Activated CD8-positive, alpha-beta T cell treated with anti-CD3 and anti-CD28 coated beads, Interleukin-2, amount 10 ng/mL, durations not matched to agents 7 days and 5 days (primary cell): Measurements from ENCODE around the gene RPF1. TPM values are rescaled to one million over a fixed set of nuclear protein-coding genes. Genes with fewer than 3 reads are reported as not detected.
"Not testable (repeated sequence)": the region's sequence is repeated elsewhere in the genome, so short reads cannot be mapped to it uniquely, and the experiment has no call there.

Experiments used
- ATAC-seq: fragments of 150-1000 bp; cut with Tn5 transposase; one replicate; pipeline ENCODE4 v1.10.0; 2021; ENCODE audit warnings: moderate library complexity
- CTCF ChIA-PET: fragments of 350-600 bp; sonication (Branson Sonifier 250); formaldehyde crosslinking; loops from one replicate; lab custom pipeline; 2021; ENCODE audit warnings: antibody characterized with exemption; lab: Charles Lee
- POLR2A ChIA-PET: fragments of 350-600 bp; sonication (Branson Sonifier 250); formaldehyde crosslinking; loops from one replicate; lab custom pipeline; 2021; ENCODE audit warnings: antibody characterized with exemption; lab: Charles Lee
- DNase-seq: peaks from one replicate; pipeline ENCODE4 v3.0.0-alpha.2; 2020
- H3K27ac Mint-ChIP-seq: one replicate; pipeline ENCODE4 v1.8.0; 2021; ENCODE audit warnings: mild to moderate bottlenecking, mixed read lengths
- H3K27me3 Mint-ChIP-seq: one replicate; pipeline ENCODE4 v1.8.0; 2021; ENCODE audit warnings: low read depth, mixed read lengths
- H3K36me3 Mint-ChIP-seq: one replicate; pipeline ENCODE4 v1.8.0; 2021; ENCODE audit warnings: low read depth, mixed read lengths
- H3K4me1 Mint-ChIP-seq: one replicate; pipeline ENCODE4 v1.8.0; 2021; ENCODE audit warnings: low read depth, mixed read lengths
- H3K4me3 Mint-ChIP-seq: one replicate; pipeline ENCODE4 v1.8.0; 2021; ENCODE audit warnings: mild to moderate bottlenecking, mixed read lengths
- H3K9me3 Mint-ChIP-seq: one replicate; pipeline ENCODE4 v1.8.0; 2022; ENCODE audit warnings: mixed read lengths; ENCODE audit not compliant: insufficient read depth
- total RNA-seq, 2 experiments: library from RNA; stranded (reverse); gene quantifications; one replicate each; pipeline ENCODE4 v1.2.3, GENCODE V29; 2021

The RPF1 gene
- total RNA-seq, 2 experiments from 2014 or later = 41.6 to 44.1 TPM

- no peak overlapping the region for H3K4me3 Mint-ChIP-seq
- ATAC-seq = no peak
- H3K27ac Mint-ChIP-seq = no peak overlapping the region
- ChIA-PET CTCF (interaction anchor here (1.0 kb wide), 1 partner anchor 127 kb away, joined by 3 read pairs; no protein-coding TSS in a partner anchor), POLR2A (interaction anchor here (1.9 kb wide), 1 partner anchor 12 kb away, joined by 10 read pairs; the partner anchor contains the start of genes GNG5 and SPATA1)
- no peaks in the 10 kb centered on the region for H3K9me3 Mint-ChIP-seq
- DNase-seq = no peak
- H3K27me3 Mint-ChIP-seq = no peaks in the 10 kb centered on the region
- H3K36me3 Mint-ChIP-seq = peaks cover 62% of the 10 kb centered on the region
- peaks cover 16% of the 10 kb centered on the region for H3K4me1 Mint-ChIP-seq
Observed at GRCh38 chr1:84493747-84494146, 14.7 kb downstream of the RPF1 start.

GRCh38 chr1:84496498-84496897, 17.4 kb downstream of the RPF1 start:
- no peak overlapping the region for H3K27ac Mint-ChIP-seq
- H3K36me3 Mint-ChIP-seq = peaks cover 59% of the 10 kb centered on the region
- CTCF ChIA-PET = interaction anchor here (1.0 to 1.4 kb wide), 2 partner anchors 16 to 125 kb away, joined by 3 read pairs; no protein-coding TSS in a partner anchor
- no peak for DNase-seq
- POLR2A ChIA-PET = interaction anchor here (1.7 kb wide), 1 partner anchor 10 kb away, joined by 4 read pairs; the partner anchor contains the start of genes GNG5 and SPATA1
- H3K4me1 Mint-ChIP-seq = peaks cover 26% of the 10 kb centered on the region
- ATAC-seq = no peak
- H3K9me3 Mint-ChIP-seq = no peaks in the 10 kb centered on the region
- no peak overlapping the region for H3K4me3 Mint-ChIP-seq
- no peaks in the 10 kb centered on the region for H3K27me3 Mint-ChIP-seq

- H3K4me1 Mint-ChIP-seq = peaks cover 31% of the 10 kb centered on the region
- peaks cover 52% of the 10 kb centered on the region for H3K36me3 Mint-ChIP-seq
- ChIA-PET POLR2A (interaction anchor here (1.5 kb wide), 1 partner anchor 9 kb away, joined by 4 read pairs; the partner anchor contains the start of genes GNG5 and SPATA1), CTCF (interaction anchor here (1.4 kb wide), 1 partner anchor 17 kb away, joined by 3 read pairs; no protein-coding TSS in a partner anchor)
- peak; percentile 52 for ATAC-seq
- H3K27ac Mint-ChIP-seq = no peak overlapping the region
- H3K27me3 Mint-ChIP-seq = no peaks in the 10 kb centered on the region
- DNase-seq = no peak
- no peaks in the 10 kb centered on the region for H3K9me3 Mint-ChIP-seq
- H3K4me3 Mint-ChIP-seq = no peak overlapping the region
Observed at GRCh38 chr1:84497631-84498275, 18.7 kb downstream of the RPF1 start.

- H3K4me3 Mint-ChIP-seq = no peak overlapping the region
- ChIA-PET CTCF (interaction anchor here (0.9 to 4.4 kb wide), 4 partner anchors 61 to 251 kb away, joined by 3 to 27 read pairs (median 3); no protein-coding TSS in a partner anchor), POLR2A (interaction anchor here (4.3 kb wide), 1 partner anchor 70 kb away, joined by 88 read pairs; the partner anchor contains the start of gene CTBS)
Observed at GRCh38 chr1:84502927-84503326, 23.9 kb downstream of the RPF1 start.

GRCh38 chr1:84504580-84505492, 25.8 kb downstream of the RPF1 start:
- ChIA-PET CTCF (interaction anchor here (1.7 to 4.4 kb wide), 4 partner anchors 25 to 361 kb away, joined by 5 to 27 read pairs (median 8); partner anchors contain the start of genes CTBS and PRKACB), POLR2A (interaction anchor here (0.7 to 4.3 kb wide), 7 partner anchors 25 to 772 kb away, joined by 3 to 88 read pairs (median 9); partner anchors contain the start of genes BCL10, CTBS, PRKACB and RPF1)
- H3K27me3 Mint-ChIP-seq = no peaks in the 10 kb centered on the region
- ATAC-seq (no peak), DNase-seq (no peak)
- H3K4me1 Mint-ChIP-seq = peaks cover 42% of the 10 kb centered on the region
- H3K9me3 Mint-ChIP-seq = peaks cover 9% of the 10 kb centered on the region
- peak overlapping the region; percentile 100 for H3K4me3 Mint-ChIP-seq
- H3K36me3 Mint-ChIP-seq = peaks cover 50% of the 10 kb centered on the region
- H3K27ac Mint-ChIP-seq = peak overlapping the region; percentile 99

More at GRCh38 chr1:84502927-84503326, 23.9 kb downstream of the RPF1 start:
- peaks cover 50% of the 10 kb centered on the region for H3K4me1 Mint-ChIP-seq
- ATAC-seq (no peak), DNase-seq (no peak)
- no peak overlapping the region for H3K27ac Mint-ChIP-seq
- no peaks in the 10 kb centered on the region for H3K27me3 Mint-ChIP-seq
- no peaks in the 10 kb centered on the region for H3K9me3 Mint-ChIP-seq
- peaks cover 47% of the 10 kb centered on the region for H3K36me3 Mint-ChIP-seq

GRCh38 chr1:84505493-84506001, 26.5 kb downstream of the RPF1 start:
- Mint-ChIP-seq H3K4me1 (peaks cover 40% of the 10 kb centered on the region), H3K36me3 (peaks cover 46% of the 10 kb centered on the region), H3K27me3 (no peaks in the 10 kb centered on the region), H3K9me3 (peaks cover 9% of the 10 kb centered on the region), H3K27ac (peak overlapping the region; percentile 99), H3K4me3 (peak overlapping the region; percentile 100)
- CTCF ChIA-PET = interaction anchor here (0.8 to 4.4 kb wide), 10 partner anchors 24 to 364 kb away, joined by 3 to 27 read pairs (median 6); partner anchors contain the start of genes CTBS and PRKACB
- ATAC-seq (peak; percentile 48), DNase-seq (no peak)
- POLR2A ChIA-PET = interaction anchor here (0.8 to 4.3 kb wide), 19 partner anchors 8 to 771 kb away, joined by 3 to 88 read pairs (median 5); partner anchors contain the start of genes BCL10, CTBS, PRKACB and RPF1

GRCh38 chr1:84506002-84506728, 27.1 kb downstream of the RPF1 start, which contains the start of the genes GNG5 and SPATA1:
Gene GNG5 (minus strand): TSS chr1:84506581. CDS start chr1:84506091, 490 bp downstream.
Gene SPATA1 (plus strand): TSS chr1:84506386. CDS start chr1:84516360, 9,974 bp downstream.
- Mint-ChIP-seq H3K36me3 (peaks cover 44% of the 10 kb centered on the region), H3K4me3 (peak within 1 kb of the TSS; percentile 100), H3K4me1 (peaks cover 35% of the 10 kb centered on the region), H3K27ac (peak within 1 kb of the TSS; percentile 99), H3K27me3 (no peaks in the 10 kb centered on the region), H3K9me3 (peaks cover 9% of the 10 kb centered on the region)
- ATAC-seq (peak; percentile 94), DNase-seq (peak; percentile 99)
- POLR2A ChIA-PET = interaction anchor here (0.7 to 4.3 kb wide), 21 partner anchors 8 to 770 kb away, joined by 3 to 88 read pairs (median 5); partner anchors contain the start of genes BCL10, CTBS, PRKACB and RPF1
- CTCF ChIA-PET = interaction anchor here (0.8 to 4.4 kb wide), 11 partner anchors 24 to 365 kb away, joined by 3 to 27 read pairs (median 6); partner anchors contain the start of genes CTBS and PRKACB

- no peaks in the 10 kb centered on the region for H3K27me3 Mint-ChIP-seq
- ChIA-PET POLR2A (interaction anchor here (0.7 to 4.3 kb wide), 20 partner anchors 9 to 770 kb away, joined by 3 to 88 read pairs (median 5); partner anchors contain the start of genes BCL10, CTBS, PRKACB and RPF1), CTCF (interaction anchor here (0.9 to 4.4 kb wide), 10 partner anchors 25 to 366 kb away, joined by 3 to 27 read pairs (median 6); partner anchors contain the start of genes CTBS and PRKACB)
- peaks cover 29% of the 10 kb centered on the region for H3K4me1 Mint-ChIP-seq
- H3K36me3 Mint-ChIP-seq = peaks cover 37% of the 10 kb centered on the region
- H3K27ac Mint-ChIP-seq = peak overlapping the region; percentile 99
- H3K9me3 Mint-ChIP-seq = peaks cover 9% of the 10 kb centered on the region
- H3K4me3 Mint-ChIP-seq = peak overlapping the region; percentile 100
- ATAC-seq = no peak
- DNase-seq = no peak
Observed at GRCh38 chr1:84506729-84507453, 27.8 kb downstream of the RPF1 start.

- H3K27ac Mint-ChIP-seq, DNase-seq, CTCF ChIA-PET, H3K27me3 Mint-ChIP-seq, POLR2A ChIA-PET, ATAC-seq, H3K9me3 Mint-ChIP-seq: not testable (repeated sequence)
- Mint-ChIP-seq H3K4me3 (peak overlapping the region; percentile 36), H3K4me1 (peaks cover 27% of the 10 kb centered on the region), H3K36me3 (peaks cover 37% of the 10 kb centered on the region)
Observed at GRCh38 chr1:84507887-84508286, 28.8 kb downstream of the RPF1 start.
